IMR-90 (cell line): Measurements from ENCODE around the gene DSTYK.

Experiments
- BHLHE40 ChIP-seq: fragments of 150-350 bp; IDR thresholded peaks from 2 replicates; pipeline ENCODE4 v1.6.1; 2016; ENCODE audit warnings: mild to moderate bottlenecking, low read depth, low read length
- CEBPB ChIP-seq: IDR thresholded peaks from 2 replicates; pipeline ENCODE4 v1.6.1; 2012; ENCODE audit warnings: low read depth, low read length, improper control_type of control experiment
- CHD1 ChIP-seq: IDR thresholded peaks from 2 replicates; pipeline ENCODE4 v1.6.1; 2012; ENCODE audit warnings: low read depth, low read length, improper control_type of control experiment
- POLR2A ChIP-seq: IDR thresholded peaks from 2 replicates; pipeline ENCODE4 v1.6.1; 2012; ENCODE audit warnings: mild to moderate bottlenecking, low read depth, low read length
- RAD21 ChIP-seq: IDR thresholded peaks from 2 replicates; pipeline ENCODE4 v1.6.1; 2012; ENCODE audit warnings: low read length, improper control_type of control experiment
- RFX5 ChIP-seq: IDR thresholded peaks from 2 replicates; pipeline ENCODE4 v1.8.0; 2012; ENCODE audit warnings: low read depth, mild to moderate bottlenecking, low read length, moderate library complexity
- TF ChIP-seq, protein P1 (sequence below): conservative IDR thresholded peaks from 2 replicates; pipeline ENCODE4 v1.5.1; 2012; ENCODE audit warnings: mild to moderate bottlenecking, low read depth, low read length, improper control_type of control experiment
- TF ChIP-seq, protein P2 (sequence below): fragments of 150-350 bp; IDR thresholded peaks from 2 replicates; pipeline ENCODE4 v1.6.1; 2017; ENCODE audit warnings: mild to moderate bottlenecking, antibody characterized with exemption, low read length, low read depth

DNA sequence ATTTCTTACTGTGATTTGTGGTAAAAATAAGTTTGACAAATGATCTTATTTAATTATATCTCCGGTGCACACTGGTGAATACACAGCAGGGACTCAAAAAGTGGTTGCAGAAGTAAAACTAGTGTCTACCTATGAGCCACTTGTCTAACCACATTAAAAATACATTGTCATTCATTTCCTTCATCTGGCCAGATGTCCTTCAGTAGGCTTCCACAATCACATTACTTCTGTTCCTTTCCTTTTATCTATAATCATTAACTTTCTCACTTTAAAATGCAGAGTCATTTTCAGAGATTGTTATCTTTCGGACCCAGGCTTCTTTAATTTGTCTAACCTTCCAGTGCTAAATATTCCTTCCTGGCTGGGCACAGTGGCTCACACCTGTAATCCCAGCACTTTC, 92.8 kb downstream of the DSTYK start:
- TF ChIP-seq POLR2A (no peak), RAD21 (no peak), CEBPB (no peak), CHD1 (no peak), RFX5 (no peak), BHLHE40 (no peak)
- TF ChIP-seq, protein P1, sequence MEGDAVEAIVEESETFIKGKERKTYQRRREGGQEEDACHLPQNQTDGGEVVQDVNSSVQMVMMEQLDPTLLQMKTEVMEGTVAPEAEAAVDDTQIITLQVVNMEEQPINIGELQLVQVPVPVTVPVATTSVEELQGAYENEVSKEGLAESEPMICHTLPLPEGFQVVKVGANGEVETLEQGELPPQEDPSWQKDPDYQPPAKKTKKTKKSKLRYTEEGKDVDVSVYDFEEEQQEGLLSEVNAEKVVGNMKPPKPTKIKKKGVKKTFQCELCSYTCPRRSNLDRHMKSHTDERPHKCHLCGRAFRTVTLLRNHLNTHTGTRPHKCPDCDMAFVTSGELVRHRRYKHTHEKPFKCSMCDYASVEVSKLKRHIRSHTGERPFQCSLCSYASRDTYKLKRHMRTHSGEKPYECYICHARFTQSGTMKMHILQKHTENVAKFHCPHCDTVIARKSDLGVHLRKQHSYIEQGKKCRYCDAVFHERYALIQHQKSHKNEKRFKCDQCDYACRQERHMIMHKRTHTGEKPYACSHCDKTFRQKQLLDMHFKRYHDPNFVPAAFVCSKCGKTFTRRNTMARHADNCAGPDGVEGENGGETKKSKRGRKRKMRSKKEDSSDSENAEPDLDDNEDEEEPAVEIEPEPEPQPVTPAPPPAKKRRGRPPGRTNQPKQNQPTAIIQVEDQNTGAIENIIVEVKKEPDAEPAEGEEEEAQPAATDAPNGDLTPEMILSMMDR: no peak
- TF ChIP-seq, protein P2, sequence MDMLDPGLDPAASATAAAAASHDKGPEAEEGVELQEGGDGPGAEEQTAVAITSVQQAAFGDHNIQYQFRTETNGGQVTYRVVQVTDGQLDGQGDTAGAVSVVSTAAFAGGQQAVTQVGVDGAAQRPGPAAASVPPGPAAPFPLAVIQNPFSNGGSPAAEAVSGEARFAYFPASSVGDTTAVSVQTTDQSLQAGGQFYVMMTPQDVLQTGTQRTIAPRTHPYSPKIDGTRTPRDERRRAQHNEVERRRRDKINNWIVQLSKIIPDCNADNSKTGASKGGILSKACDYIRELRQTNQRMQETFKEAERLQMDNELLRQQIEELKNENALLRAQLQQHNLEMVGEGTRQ: no peak
